Middle frontal gyrus (tissue), 1 donor: ENCODE measurements around the gene PCDHA12.
"Not testable (repeated sequence)": the region's sequence is repeated elsewhere in the genome, so short reads cannot be mapped to it uniquely, and the experiment has no call there.

Experiments
- DNase-seq: peaks from one replicate; pipeline ENCODE4 v3.0.0-alpha.2; 2015; ENCODE audit warnings: low spot score; ENCODE audit errors: extremely low spot score

Gene PCDHA12

GRCh38 chr5:140875085-140876065 is at the start of gene PCDHA12:
Gene PCDHA12 (plus strand): TSS chr5:140875308. CDS start chr5:140875473, 165 bp downstream.
- no peak for DNase-seq

GRCh38 chr5:140827704-140828361 is 47.3 kb upstream of the PCDHA12 start, which contains the start of gene PCDHA6:
Gene PCDHA6 (plus strand): TSS chr5:140827960. CDS start chr5:140828092, 132 bp downstream.
- DNase-seq, result no peak

- no peak for DNase-seq
These were observed 46.8 kb upstream of the PCDHA12 start for GRCh38 chr5:140828362-140828737.

- not testable (repeated sequence) for DNase-seq
These were observed 45.3 kb upstream of the PCDHA12 start for GRCh38 chr5:140829511-140830501.

GRCh38 chr5:140833993-140834392 is 41.1 kb upstream of the PCDHA12 start, which contains the start of gene PCDHA7:
Gene PCDHA7 (plus strand): TSS chr5:140834269. CDS start chr5:140834384, 115 bp downstream.
- DNase-seq, result no peak

- DNase-seq, result not testable (repeated sequence)
These were observed 40.6 kb upstream of the PCDHA12 start for GRCh38 chr5:140834439-140835008.

GRCh38 chr5:140835622-140836510 is 39.2 kb upstream of the PCDHA12 start:
- DNase-seq, result no peak

- DNase-seq, result no peak
These were observed 33.8 kb upstream of the PCDHA12 start, which contains the start of gene PCDHA8 for GRCh38 chr5:140840978-140841962. Gene PCDHA8 (plus strand): TSS chr5:140841187. CDS start chr5:140841322, 135 bp downstream.

- DNase-seq, result no peak
These were observed 32.0 kb upstream of the PCDHA12 start for GRCh38 chr5:140842798-140843733.

GRCh38 chr5:140848139-140849102 is 26.7 kb upstream of the PCDHA12 start, which contains the start of gene PCDHA9:
Gene PCDHA9 (plus strand): TSS chr5:140848382. CDS start chr5:140848496, 114 bp downstream.
- not testable (repeated sequence) for DNase-seq

- DNase-seq, result not testable (repeated sequence)
These were observed 25.1 kb upstream of the PCDHA12 start for GRCh38 chr5:140849831-140850634.

GRCh38 chr5:140855772-140856674 is 19.1 kb upstream of the PCDHA12 start, which contains the start of gene PCDHA10:
Gene PCDHA10 (plus strand): TSS chr5:140855897. CDS start chr5:140856049, 152 bp downstream.
- DNase-seq, result no peak

- DNase-seq, result no peak
These were observed 17.7 kb upstream of the PCDHA12 start for GRCh38 chr5:140857177-140857986.
